Measurements from ENCODE around the gene MTG2. TPM values are rescaled to one million over a fixed set of nuclear protein-coding genes. Genes with fewer than 3 reads are reported as not detected.

MTG2 gene
- total and polyA plus RNA-seq, 2 of the 13 experiments (the other 11 are each of a cell fraction or from before 2014, with no cell fraction given): 20.4 to 37.8 TPM

- TF ChIP-seq ZNF749 (CRISPR knock-in tag; IDR thresholded peaks at IDR 0.05; ENCODE audit: borderline replicate concordance): 0 out of 2 replicates have a peak, but pooled peaks have one; percentile 26
- TF ChIP-seq HMGXB4 (CRISPR knock-in tag; IDR thresholded peaks at IDR 0.05; ENCODE audit: borderline replicate concordance in 1 of 2, low read depth in 1 of 2): peak; percentile 7 to 84; a peak in 2 of 4 replicates
- peak; percentile 34 for TF ChIP-seq XRCC5 (optimal IDR thresholded peaks at IDR 0.05; ENCODE audit: low read length)
- peak; percentile 59; the same call in 1 of the 2 replicates for TF ChIP-seq PAX8 (CRISPR knock-in tag; IDR thresholded peaks at IDR 0.05; ENCODE audit: borderline replicate concordance)
- TF ChIP-seq ZNF136 (CRISPR knock-in tag; IDR thresholded peaks at IDR 0.05; ENCODE audit: low read depth): peak; percentile 58; the same call in 1 of the 2 replicates
- TF ChIP-seq SMARCE1 (IDR thresholded peaks at IDR 0.05; ENCODE audit: borderline replicate concordance): no peak
- peak; percentile 83 for TF ChIP-seq MYPOP (CRISPR knock-in tag; IDR thresholded peaks at IDR 0.05)
- TF ChIP-seq ZNF296 (CRISPR knock-in tag; conservative IDR thresholded peaks at IDR 0.05): 0 out of 2 replicates have a peak, but pooled peaks have one; percentile 29
- TF ChIP-seq IRX3 (CRISPR knock-in tag; IDR thresholded peaks at IDR 0.05; ENCODE audit: borderline replicate concordance, low read depth): peak; percentile 88; the same call in 1 of the 2 replicates
- TF ChIP-seq MBNL3 (CRISPR knock-in tag; conservative IDR thresholded peaks at IDR 0.05): no peak
- 0 out of 2 replicates have a peak, but pooled peaks have one; percentile 26 for TF ChIP-seq GTF3A (CRISPR knock-in tag; conservative IDR thresholded peaks at IDR 0.05)
- TF ChIP-seq HIVEP1 (CRISPR knock-in tag; IDR thresholded peaks at IDR 0.05): peak; percentile 45; the same call in 1 of the 2 replicates
- 0 out of 2 replicates have a peak, but pooled peaks have one; percentile 15 for TF ChIP-seq ZBTB7A (CRISPR knock-in tag; IDR thresholded peaks at IDR 0.05)
- TF ChIP-seq MZF1 (CRISPR knock-in tag; IDR thresholded peaks at IDR 0.05; ENCODE audit: borderline replicate concordance): peak; percentile 46; the same call in 1 of the 2 replicates
- TF ChIP-seq NRL (CRISPR knock-in tag; IDR thresholded peaks at IDR 0.05; ENCODE audit: borderline replicate concordance): 0 out of 2 replicates have a peak, but pooled peaks have one; percentile 60
- no peak for TF ChIP-seq ZNF746 (CRISPR knock-in tag; IDR thresholded peaks at IDR 0.05)
- TF ChIP-seq MTERF4 (CRISPR knock-in tag; IDR thresholded peaks at IDR 0.05): 0 out of 2 replicates have a peak, but pooled peaks have one; percentile 66
- 0 out of 2 replicates have a peak, but pooled peaks have one; percentile 37 for TF ChIP-seq KLF11 (CRISPR knock-in tag; IDR thresholded peaks at IDR 0.05)
Measured at GRCh38 chr20:62143957-62144825, 38.6 kb upstream of the MTG2 start (continued).

Measured in HepG2 (cell line).